ENCODE measurements around the gene RPL23.

GRCh38 chr17:38890410-38890746, 36.9 kb upstream of the RPL23 start:
- TF ChIP-seq POLR2A (IDR thresholded peaks at IDR 0.05; ENCODE audit: low read length), result no peak
- no peak for TF ChIP-seq GATA1 (IDR thresholded peaks at IDR 0.05; ENCODE audit: low read depth, low read length)

Measured in erythroblast (primary cell).